SIG-M5 treated with dmso at 0.1 percent for 504 hours (cell line): ENCODE results near the gene ZBTB7B.
A peak's percentile ranks its signal among the peaks of the same experiment; 100 is the strongest.
"Not testable (repeated sequence)": the region's sequence is repeated elsewhere in the genome, so short reads cannot be mapped to it uniquely, and the experiment has no call there.

Source experiments
- DNase-seq: peaks from one replicate; lab custom pipeline; 2025; ENCODE audit not compliant: unreplicated experiment; lab: John Stamatoyannopoulos, UW

ZBTB7B gene

DNA sequence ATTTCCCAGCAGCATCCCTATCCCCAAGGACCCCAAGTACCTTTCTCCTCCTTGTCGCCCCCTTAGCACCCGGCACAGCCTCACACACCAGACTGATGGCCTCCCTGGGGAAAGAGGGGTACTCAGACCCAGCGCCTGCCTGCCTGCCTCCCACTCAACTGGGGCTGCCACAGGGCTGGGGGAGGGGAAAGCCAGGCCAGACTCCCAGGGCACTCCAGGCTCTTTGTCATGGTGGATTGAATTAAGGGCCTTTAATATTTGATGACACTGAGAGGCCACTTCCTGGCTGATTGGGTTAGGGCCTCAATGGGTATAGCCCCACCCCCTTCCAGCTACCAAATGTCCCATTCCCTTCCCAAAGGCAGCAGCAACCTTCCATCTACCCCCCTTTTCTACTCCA, 33.9 kb upstream of the ZBTB7B start:
- DNase-seq: no peak

GRCh38 chr1:154969246-154969645, 33.4 kb upstream of the ZBTB7B start:
- no peak for DNase-seq

DNA sequence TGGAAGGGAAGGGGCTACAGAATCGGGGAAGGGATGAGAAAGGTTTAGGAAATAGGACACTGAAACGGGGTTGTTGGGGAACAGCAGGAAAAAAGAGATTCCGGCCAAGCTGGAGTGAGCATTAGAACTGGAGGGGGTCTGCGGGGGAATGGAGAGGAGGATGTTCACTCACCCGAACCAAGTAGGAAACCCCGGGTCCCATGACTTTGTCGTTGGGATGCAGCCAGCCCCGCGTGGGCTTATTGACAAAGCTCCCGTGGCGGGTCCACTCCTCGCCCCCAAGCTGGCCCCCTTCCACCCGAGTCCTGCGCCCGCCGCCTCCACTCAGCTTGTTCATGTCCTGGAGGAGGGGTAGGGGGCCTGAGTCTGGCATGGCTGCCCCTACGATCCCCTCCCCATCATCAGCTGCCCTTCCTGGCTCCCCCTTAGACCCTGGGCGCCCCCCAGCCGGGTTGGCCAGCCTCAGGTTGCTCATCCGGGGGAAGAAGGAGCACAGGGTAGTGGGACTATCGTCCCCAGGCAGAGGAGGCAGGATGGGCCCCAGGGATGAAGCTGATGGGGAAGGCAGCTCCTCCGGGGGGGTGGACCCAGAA, 32.6 kb upstream of the ZBTB7B start:
- no peak for DNase-seq

DNA sequence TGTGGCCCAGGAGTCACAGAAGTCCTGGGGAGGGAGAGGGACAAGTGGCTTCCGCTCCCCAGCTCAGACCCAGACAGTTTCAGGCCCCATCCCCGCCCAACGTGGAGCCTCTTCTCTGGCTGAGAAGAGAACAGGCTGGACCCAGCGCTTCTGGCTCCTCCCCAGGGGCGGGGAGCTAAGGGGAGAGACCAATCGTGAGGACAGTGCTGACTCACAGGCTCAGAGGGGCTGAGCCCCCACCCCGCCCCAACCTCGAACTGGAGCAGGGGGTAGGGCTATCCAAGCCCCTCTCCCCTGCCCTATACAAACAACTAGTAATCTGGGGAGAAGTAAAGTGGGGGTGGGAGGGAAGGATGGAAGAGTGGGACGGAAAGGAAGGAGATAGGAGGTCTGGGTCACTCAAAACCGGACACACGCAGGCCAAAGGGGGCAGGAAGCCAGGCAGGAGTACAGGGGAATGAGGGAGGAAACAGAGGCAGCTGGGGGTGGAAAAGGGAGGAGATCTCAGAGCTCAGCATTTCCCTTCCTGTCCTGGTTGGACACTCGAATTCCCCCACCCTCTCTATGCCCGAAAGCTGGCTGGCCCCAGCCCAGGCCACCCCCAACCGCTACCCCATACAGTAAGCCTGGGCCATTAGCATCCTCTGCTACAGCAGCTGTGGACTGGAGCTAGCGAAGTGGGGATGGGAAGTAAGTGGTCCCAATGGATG, 31.8 kb upstream of the ZBTB7B start, which contains the start of gene SHC1:
Gene SHC1 (minus strand): TSS at position 117 of the 710 bp plus-strand sequence. CDS start 221 bp downstream, outside the sequence.
- DNase-seq: peak; percentile 77

DNA sequence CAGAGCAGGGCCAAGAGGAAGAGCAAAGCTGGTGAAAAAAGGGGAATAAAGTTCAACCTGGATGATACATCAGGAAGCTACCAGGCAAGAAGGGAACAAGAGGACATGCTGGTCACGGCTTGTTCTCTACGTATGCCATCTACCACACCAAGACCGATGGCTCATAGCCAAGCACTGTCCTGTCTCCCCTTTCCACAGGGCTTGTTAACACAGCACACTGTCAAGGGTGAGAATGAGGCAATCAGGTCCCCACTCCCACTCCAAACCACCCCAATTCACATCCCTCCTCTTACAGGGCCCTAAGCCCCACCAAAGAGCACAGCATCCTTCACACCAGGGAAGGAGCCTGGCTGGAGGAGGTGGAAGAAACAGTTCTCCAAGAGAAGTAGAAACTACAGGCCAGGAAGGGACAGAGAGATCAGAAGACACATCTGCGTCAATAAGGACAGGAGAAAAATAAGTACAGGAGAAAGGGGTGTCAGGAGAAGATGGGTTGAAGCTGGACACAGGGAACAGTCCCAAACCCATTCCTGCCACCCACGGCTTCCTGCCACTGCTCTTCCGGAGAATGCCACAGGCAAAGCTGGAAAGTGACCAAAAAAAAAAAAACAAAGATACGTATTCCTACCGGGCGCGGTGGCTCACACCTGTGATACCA, 31.1 kb upstream of the ZBTB7B start:
- no peak for DNase-seq

DNA sequence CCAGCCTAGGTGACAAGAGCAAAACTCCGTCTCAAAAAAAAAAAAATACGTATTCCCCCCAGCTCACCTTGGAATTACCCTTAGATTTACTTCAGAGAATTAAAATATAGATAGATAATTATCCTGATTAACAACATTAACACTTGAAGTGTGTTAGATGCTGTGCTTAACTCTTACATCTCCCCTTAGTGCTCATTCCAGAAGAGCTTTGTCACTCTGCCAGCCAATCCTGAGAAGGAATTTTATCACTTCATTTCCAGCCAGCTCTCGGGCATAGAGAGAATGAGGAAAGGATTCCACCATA, 30.4 kb upstream of the ZBTB7B start:
- no peak for DNase-seq

GRCh38 chr1:154972517-154973343, 29.9 kb upstream of the ZBTB7B start:
- DNase-seq: no peak

DNA sequence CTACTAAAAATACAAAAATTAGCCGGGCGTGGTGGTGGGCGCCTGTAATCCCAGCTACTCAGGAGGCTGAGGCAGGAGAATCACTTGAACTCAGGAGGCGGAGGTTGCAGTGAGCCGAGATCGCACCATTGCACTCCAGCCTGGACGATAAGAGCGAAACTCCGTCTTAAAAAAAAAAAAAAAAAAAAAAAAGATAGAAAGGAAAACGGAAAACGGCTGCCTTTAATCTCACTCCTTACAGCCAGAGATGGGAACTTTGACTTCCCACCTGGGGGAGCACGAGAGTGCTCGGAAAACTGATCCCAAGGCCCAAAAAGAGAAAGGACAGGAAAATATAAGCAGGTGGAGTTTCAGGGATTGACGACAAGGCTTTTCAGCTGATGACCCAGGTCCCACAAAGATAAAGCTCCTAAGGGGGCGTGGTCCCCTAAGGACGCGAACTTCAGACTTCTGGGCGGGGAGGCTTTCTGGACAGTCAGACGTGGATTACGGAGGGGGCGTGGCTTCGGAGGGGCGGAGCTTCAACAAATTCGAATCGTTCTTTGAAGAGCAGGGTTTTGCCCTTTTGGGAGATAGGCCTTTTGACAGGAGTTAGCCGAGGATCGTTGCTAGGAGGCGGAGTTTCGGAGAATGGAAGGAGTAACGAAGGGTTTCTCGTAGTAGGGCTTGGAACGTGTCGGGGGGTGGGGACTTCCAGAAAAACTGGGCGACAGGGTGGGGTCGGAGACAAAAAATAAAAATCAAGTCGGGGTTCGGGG, 29.1 kb upstream of the ZBTB7B start:
- DNase-seq: peak; percentile 99

GRCh38 chr1:154974102-154974807, 28.3 kb upstream of the ZBTB7B start, which contains the start of gene CKS1B:
CKS1B (plus strand) TSS chr1:154974681; CDS start chr1:154974746, 65 bp downstream.
- DNase-seq: peak; percentile 100

GRCh38 chr1:154974808-154975408, 27.7 kb upstream of the ZBTB7B start:
- peak; percentile 99 for DNase-seq

DNA sequence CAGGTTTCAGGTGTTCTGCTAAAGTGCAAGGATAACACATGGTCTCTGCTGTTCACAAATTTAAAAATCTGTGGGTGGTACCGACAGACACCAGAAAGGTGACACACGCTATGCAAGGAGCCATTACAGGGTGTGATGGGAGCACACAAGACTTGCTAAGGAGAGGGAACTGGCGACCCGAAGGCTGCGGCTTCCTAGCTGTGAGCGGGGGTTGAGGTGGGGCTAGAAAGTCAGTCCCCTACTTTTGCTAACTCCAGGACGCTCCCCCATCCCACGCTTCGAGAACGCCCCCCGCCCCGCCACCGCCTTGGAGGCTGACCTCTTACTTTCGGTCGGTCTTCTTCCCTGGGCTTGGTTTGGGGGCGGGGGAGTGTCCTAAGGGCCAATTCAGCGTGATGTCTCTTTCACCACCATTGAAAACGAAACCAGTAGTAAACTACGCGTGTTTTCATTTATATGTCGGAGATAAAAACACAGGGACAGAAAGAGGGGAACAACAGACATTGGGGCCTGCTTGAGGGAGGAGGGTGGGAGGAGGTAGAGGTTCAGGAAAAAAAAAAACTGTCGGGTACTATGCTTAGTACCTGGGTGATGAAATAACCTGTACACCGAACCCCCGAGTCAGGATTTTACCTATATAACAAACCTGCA, 27.1 kb upstream of the ZBTB7B start:
- peak; percentile 78 for DNase-seq

DNA sequence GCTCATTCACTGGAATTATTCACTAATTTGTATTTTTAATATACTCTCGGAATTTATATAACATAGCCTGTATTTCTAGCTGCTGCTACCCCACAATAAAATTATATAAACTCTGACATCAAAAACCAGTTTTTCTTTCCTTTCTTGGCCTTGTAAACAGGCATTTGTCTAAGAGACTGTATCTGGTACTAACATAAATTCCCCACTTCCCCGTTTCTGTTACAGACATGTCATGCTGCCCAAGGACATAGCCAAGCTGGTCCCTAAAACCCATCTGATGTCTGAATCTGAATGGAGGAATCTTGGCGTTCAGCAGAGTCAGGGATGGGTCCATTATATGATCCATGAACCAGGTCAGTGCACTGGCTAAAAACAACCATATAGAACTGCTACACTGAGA, 24.8 kb upstream of the ZBTB7B start:
- not testable (repeated sequence) for DNase-seq

DNA sequence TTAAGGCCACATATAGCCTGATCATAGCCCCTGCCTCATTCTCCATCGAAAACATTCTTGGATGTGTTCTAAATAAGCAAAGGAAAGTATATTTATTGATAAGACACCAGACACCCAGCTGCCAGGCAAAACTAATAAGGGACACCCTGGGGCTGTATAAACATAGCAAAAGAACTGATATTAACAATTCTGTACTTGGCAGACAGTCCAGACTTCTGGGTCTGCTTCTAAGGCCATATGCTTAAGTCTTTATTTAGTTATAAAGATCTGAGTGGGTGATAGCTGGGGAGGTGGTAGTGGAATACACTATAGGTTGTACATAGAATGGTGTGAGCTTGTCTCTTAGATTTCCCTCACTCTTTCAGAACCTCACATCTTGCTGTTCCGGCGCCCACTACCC, 24.2 kb upstream of the ZBTB7B start:
- no peak for DNase-seq

DNA sequence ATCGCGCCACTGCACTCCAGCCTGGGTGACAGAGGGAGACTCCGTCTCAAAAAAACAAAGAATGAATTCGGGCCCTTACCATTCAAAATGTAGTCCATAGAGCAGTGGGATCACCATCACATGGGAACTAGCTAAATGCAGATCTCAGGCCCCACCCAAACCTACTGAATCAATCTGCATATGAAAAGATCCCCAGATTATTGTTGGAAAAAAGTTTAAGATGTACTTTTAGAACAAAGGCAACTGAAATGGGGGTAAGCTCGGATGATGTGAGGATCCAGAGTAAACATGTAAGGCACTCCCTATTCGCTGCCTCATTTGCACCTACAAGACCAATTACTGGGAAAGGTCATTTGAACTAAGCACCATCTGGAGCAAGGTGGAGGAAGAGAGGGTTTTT, 20.3 kb upstream of the ZBTB7B start:
- no peak for DNase-seq

DNA sequence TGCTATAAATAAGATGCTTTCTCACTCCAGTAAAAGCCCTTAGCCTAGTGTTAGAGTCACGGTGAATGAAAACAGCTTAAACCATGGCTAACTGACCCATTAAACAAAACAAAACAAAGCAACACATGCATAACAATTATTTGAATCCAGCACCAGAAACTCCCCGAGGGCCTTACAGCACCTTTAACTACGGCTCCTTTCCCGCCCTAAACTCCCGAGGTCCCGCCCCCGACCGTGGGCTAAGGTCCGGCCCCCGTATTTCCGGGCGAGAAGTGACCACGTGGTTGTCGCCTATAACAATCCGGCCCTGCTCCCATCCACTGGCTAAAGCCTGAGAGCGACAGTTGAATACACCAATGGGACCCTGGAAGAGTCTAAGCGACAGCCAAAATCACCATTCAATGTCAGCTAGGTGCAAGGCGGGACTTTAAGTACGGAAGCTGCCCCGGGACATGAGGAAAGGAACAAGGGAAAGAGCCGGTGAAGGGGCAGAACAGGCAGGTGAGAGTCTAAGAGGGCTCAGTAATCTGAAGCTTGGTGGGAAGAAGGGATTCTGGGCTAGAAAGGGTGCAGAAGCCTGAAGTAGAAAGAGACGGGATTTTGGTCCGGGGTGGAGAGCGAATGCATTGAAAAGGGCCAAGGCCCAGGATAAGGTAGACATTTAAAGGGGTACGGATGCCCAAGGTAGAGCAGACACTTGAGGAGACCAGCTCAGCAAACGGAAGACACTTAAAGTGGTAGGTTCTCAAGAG, 19.5 kb upstream of the ZBTB7B start, which contains the start of gene FLAD1:
Gene FLAD1 (plus strand): TSS at position 448 of the 752 bp plus-strand sequence. CDS start 351 bp downstream, outside the sequence.
- peak; percentile 100 for DNase-seq

DNA sequence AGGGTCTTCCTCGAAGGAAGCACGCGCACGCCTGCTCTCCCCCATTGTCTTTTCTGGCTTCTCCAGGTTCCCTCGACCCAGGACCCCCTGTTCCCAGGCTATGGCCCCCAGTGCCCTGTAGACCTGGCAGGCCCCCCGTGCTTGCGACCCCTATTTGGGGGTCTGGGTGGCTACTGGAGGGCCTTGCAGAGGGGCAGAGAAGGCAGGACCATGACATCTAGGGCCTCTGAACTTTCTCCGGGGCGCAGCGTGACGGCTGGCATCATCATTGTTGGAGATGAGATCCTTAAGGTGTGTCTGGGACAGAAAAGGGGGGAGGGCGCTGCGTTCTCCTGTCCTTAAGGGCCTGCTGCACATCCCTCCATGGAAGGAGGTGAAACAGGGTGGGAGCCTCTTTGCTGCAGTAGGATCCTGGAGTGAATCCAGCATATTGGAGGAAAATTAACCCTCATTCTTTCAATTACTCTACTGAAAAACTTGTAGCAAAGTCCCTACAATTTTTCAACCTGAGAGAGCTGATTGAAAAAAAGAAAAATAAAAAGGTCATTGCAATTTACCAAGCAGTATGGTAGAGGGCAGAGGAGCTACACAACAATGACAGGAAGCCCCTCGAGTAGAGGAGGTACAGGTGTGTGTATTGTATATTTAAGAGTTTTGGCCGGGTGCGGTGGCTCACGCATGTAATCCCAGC, 18.7 kb upstream of the ZBTB7B start:
- no peak for DNase-seq

GRCh38 chr1:154986736-154987135, 15.9 kb upstream of the ZBTB7B start:
- DNase-seq: not testable (repeated sequence)

DNA sequence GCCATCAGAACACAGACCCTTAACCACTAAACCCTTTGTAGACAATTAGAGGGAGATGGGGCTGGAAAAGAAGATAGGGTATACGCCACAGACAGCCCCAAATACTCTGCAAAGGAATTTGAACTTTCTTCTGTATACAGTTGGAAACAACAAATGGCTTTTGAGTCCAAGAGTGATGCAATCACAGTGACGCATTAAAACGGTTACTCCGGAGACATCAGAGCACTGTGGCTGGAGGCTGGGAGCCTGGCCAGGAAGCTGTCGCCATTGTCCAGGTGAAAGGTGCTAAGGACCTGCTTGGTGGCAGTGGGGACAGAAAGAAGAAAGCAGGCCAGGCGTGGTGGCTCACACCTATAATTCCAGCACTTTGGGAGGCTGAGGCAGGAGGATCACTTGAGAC, 15.3 kb upstream of the ZBTB7B start:
- no peak for DNase-seq
